ENCODE data around the gene MAP1LC3C.

DNA sequence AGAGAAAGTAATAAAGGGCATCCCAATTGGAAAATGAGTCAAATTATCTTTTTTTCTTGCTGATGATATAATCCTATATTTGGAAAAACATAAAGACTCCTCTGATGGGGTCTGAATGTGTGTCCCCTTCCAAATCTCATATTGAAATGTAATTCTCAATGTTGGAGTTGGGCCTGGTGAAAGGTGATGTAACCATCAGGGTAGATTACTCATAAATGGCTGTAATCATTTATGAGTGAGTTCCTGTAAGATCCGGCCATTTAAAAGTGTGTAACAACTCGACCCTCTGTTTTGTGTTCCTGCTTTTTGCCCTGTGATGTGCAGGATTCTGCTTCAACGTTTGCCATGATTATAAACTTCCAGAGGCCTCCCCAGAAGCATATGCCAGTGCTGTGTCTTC is 44.3 kb upstream of the MAP1LC3C start:
- TF ChIP-seq, protein P1, sequence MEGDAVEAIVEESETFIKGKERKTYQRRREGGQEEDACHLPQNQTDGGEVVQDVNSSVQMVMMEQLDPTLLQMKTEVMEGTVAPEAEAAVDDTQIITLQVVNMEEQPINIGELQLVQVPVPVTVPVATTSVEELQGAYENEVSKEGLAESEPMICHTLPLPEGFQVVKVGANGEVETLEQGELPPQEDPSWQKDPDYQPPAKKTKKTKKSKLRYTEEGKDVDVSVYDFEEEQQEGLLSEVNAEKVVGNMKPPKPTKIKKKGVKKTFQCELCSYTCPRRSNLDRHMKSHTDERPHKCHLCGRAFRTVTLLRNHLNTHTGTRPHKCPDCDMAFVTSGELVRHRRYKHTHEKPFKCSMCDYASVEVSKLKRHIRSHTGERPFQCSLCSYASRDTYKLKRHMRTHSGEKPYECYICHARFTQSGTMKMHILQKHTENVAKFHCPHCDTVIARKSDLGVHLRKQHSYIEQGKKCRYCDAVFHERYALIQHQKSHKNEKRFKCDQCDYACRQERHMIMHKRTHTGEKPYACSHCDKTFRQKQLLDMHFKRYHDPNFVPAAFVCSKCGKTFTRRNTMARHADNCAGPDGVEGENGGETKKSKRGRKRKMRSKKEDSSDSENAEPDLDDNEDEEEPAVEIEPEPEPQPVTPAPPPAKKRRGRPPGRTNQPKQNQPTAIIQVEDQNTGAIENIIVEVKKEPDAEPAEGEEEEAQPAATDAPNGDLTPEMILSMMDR (conservative IDR thresholded peaks at IDR 0.05 in 1 of 2, IDR thresholded peaks at IDR 0.05 in 1 of 2; ENCODE audit: extremely low read depth in 1 of 2, insufficient read depth in 1 of 2, low read depth in 1 of 2, low read length in 2 of 2) = no peak
- TF ChIP-seq EZH2 (IDR thresholded peaks at IDR 0.05; ENCODE audit: borderline replicate concordance, low read length) = no peak

Measured in mammary epithelial cell (primary cell).